ENCODE data around the gene IBA57.
A peak's percentile ranks its signal among the peaks of the same experiment; 100 is the strongest.
"Not testable (repeated sequence)": the region's sequence is repeated elsewhere in the genome, so short reads cannot be mapped to it uniquely, and the experiment has no call there.

IBA57 gene

GRCh38 chr1:228213917-228214808 lies 48.6 kb downstream of the IBA57 start:
- H3K4me2 ChIP-seq (ENCODE audit: low read length): peak overlapping the region; percentile 62
- H3K36me3 ChIP-seq (ENCODE audit: insufficient read depth, low read length): no peaks in the 10 kb centered on the region
- H3K4me3 ChIP-seq (ENCODE audit: low read length): no peak overlapping the region
- H3K4me1 ChIP-seq (ENCODE audit: control insufficient read depth, insufficient read depth, low read length): peaks cover 6% of the 10 kb centered on the region
- no peaks in the 10 kb centered on the region for H3K27me3 ChIP-seq (ENCODE audit: control insufficient read depth, insufficient read depth, low read length)
- no peaks in the 10 kb centered on the region for H3K9me3 ChIP-seq (replicated peaks; ENCODE audit: low read length)
- no peak overlapping the region for H3K9ac ChIP-seq (ENCODE audit: low read depth, low read length)

- Histone ChIP-seq H3K4me1 (ENCODE audit: control insufficient read depth, insufficient read depth, low read length) (peaks cover 2% of the 10 kb centered on the region), H3K9ac (ENCODE audit: low read depth, low read length) (no peak overlapping the region), H3K4me3 (ENCODE audit: low read length) (no peak overlapping the region)
Observed at GRCh38 chr1:228214921-228215662, 49.5 kb downstream of the IBA57 start.

GRCh38 chr1:228215663-228216116 lies 50.1 kb downstream of the IBA57 start:
- Histone ChIP-seq H3K9me3 (replicated peaks; ENCODE audit: low read length) (no peaks in the 10 kb centered on the region), H3K4me1 (ENCODE audit: control insufficient read depth, insufficient read depth, low read length) (no peaks in the 10 kb centered on the region), H3K4me3 (ENCODE audit: low read length) (no peak overlapping the region), H3K36me3 (ENCODE audit: insufficient read depth, low read length) (no peaks in the 10 kb centered on the region), H3K4me2 (ENCODE audit: low read length) (no peak overlapping the region), H3K27me3 (ENCODE audit: control insufficient read depth, insufficient read depth, low read length) (no peaks in the 10 kb centered on the region), H3K9ac (ENCODE audit: low read depth, low read length) (no peak overlapping the region)

More at GRCh38 chr1:228214921-228215662, 49.5 kb downstream of the IBA57 start:
- no peaks in the 10 kb centered on the region for H3K36me3 ChIP-seq (ENCODE audit: insufficient read depth, low read length)
- H3K9me3 ChIP-seq (replicated peaks; ENCODE audit: low read length): no peaks in the 10 kb centered on the region
- H3K27me3 ChIP-seq (ENCODE audit: control insufficient read depth, insufficient read depth, low read length): no peaks in the 10 kb centered on the region
- no peak overlapping the region for H3K4me2 ChIP-seq (ENCODE audit: low read length)

GRCh38 chr1:228216371-228217320 lies 51.0 kb downstream of the IBA57 start:
- Histone ChIP-seq H3K4me2 (ENCODE audit: low read length) (no peak overlapping the region), H3K9ac (ENCODE audit: low read depth, low read length) (no peak overlapping the region), H3K4me1 (ENCODE audit: control insufficient read depth, insufficient read depth, low read length) (no peaks in the 10 kb centered on the region), H3K9me3 (replicated peaks; ENCODE audit: low read length) (no peaks in the 10 kb centered on the region), H3K4me3 (ENCODE audit: low read length) (no peak overlapping the region), H3K27me3 (ENCODE audit: control insufficient read depth, insufficient read depth, low read length) (no peaks in the 10 kb centered on the region), H3K36me3 (ENCODE audit: insufficient read depth, low read length) (no peaks in the 10 kb centered on the region)

GRCh38 chr1:228217551-228218344 lies 52.1 kb downstream of the IBA57 start:
- no peaks in the 10 kb centered on the region for H3K36me3 ChIP-seq (ENCODE audit: insufficient read depth, low read length)

GRCh38 chr1:228218513-228219244 lies 53.1 kb downstream of the IBA57 start:
- Histone ChIP-seq H3K4me1 (ENCODE audit: control insufficient read depth, insufficient read depth, low read length) (no peaks in the 10 kb centered on the region), H3K4me2 (ENCODE audit: low read length) (no peak overlapping the region), H3K9ac (ENCODE audit: low read depth, low read length) (no peak overlapping the region), H3K36me3 (ENCODE audit: insufficient read depth, low read length) (no peaks in the 10 kb centered on the region), H3K4me3 (ENCODE audit: low read length) (no peak overlapping the region), H3K9me3 (replicated peaks; ENCODE audit: low read length) (no peaks in the 10 kb centered on the region), H3K27me3 (ENCODE audit: control insufficient read depth, insufficient read depth, low read length) (no peaks in the 10 kb centered on the region)

More at GRCh38 chr1:228217551-228218344, 52.1 kb downstream of the IBA57 start:
- H3K4me2 ChIP-seq (ENCODE audit: low read length): no peak overlapping the region
- no peak overlapping the region for H3K4me3 ChIP-seq (ENCODE audit: low read length)
- no peak overlapping the region for H3K9ac ChIP-seq (ENCODE audit: low read depth, low read length)
- H3K27me3 ChIP-seq (ENCODE audit: control insufficient read depth, insufficient read depth, low read length): no peaks in the 10 kb centered on the region
- H3K9me3 ChIP-seq (replicated peaks; ENCODE audit: low read length): no peaks in the 10 kb centered on the region
- no peaks in the 10 kb centered on the region for H3K4me1 ChIP-seq (ENCODE audit: control insufficient read depth, insufficient read depth, low read length)

GRCh38 chr1:228219245-228219961 lies 53.8 kb downstream of the IBA57 start:
- Histone ChIP-seq H3K27me3 (ENCODE audit: control insufficient read depth, insufficient read depth, low read length) (no peaks in the 10 kb centered on the region), H3K9ac (ENCODE audit: low read depth, low read length) (no peak overlapping the region), H3K4me1 (ENCODE audit: control insufficient read depth, insufficient read depth, low read length) (no peaks in the 10 kb centered on the region), H3K4me2 (ENCODE audit: low read length) (no peak overlapping the region), H3K9me3 (replicated peaks; ENCODE audit: low read length) (no peaks in the 10 kb centered on the region), H3K36me3 (ENCODE audit: insufficient read depth, low read length) (no peaks in the 10 kb centered on the region), H3K4me3 (ENCODE audit: low read length) (no peak overlapping the region)

GRCh38 chr1:228219962-228220780 lies 54.6 kb downstream of the IBA57 start:
- Histone ChIP-seq H3K9ac (ENCODE audit: low read depth, low read length) (no peak overlapping the region), H3K4me3 (ENCODE audit: low read length) (no peak overlapping the region), H3K27me3 (ENCODE audit: control insufficient read depth, insufficient read depth, low read length) (no peaks in the 10 kb centered on the region), H3K36me3 (ENCODE audit: insufficient read depth, low read length) (no peaks in the 10 kb centered on the region), H3K4me1 (ENCODE audit: control insufficient read depth, insufficient read depth, low read length) (no peaks in the 10 kb centered on the region), H3K4me2 (ENCODE audit: low read length) (no peak overlapping the region), H3K9me3 (replicated peaks; ENCODE audit: low read length) (peaks cover 2% of the 10 kb centered on the region)

GRCh38 chr1:228221097-228221496 lies 55.5 kb downstream of the IBA57 start:
- not testable (repeated sequence) for H3K9me3 ChIP-seq (replicated peaks; ENCODE audit: low read length); H3K4me3 ChIP-seq (ENCODE audit: low read length); H3K4me2 ChIP-seq (ENCODE audit: low read length); H3K36me3 ChIP-seq (ENCODE audit: insufficient read depth, low read length); H3K9ac ChIP-seq (ENCODE audit: low read depth, low read length); H3K27me3 ChIP-seq (ENCODE audit: control insufficient read depth, insufficient read depth, low read length); H3K4me1 ChIP-seq (ENCODE audit: control insufficient read depth, insufficient read depth, low read length)

Measured in skeletal muscle satellite cell (primary cell).